Measurements from ENCODE around the gene PIEZO1. TPM values are rescaled to one million over a fixed set of nuclear protein-coding genes. Genes with fewer than 3 reads are reported as not detected.

Gene PIEZO1
- total and polyA plus RNA-seq, 9 of the 15 experiments (the other 6 are each of a cell fraction or from before 2014, with no cell fraction given): 3.6 to 432 (median 131) TPM

GRCh38 chr16:88781140-88782077 lies 3.6 kb downstream of the PIEZO1 start:
- peaks cover 43 to 93% of the 10 kb centered on the region in 2 experiments for H3K4me1 ChIP-seq (replicated peaks in 1 of 2; ENCODE audit: control insufficient read depth in 2 of 2, insufficient read depth in 2 of 2, low read length in 2 of 2)
- peak overlapping the region; percentile 93 for H3K27ac ChIP-seq (ENCODE audit: extremely low read depth, low read depth, low read length)
- DNase-seq (ENCODE audit: extremely low read depth in 1 of 4, low spot score in 3 of 4) (peak in 3 of 4 experiments; percentile 50 to 86 (median 73)), FAIRE-seq (peak; percentile 83), ATAC-seq (peak; percentile 56)
- H3K79me2 ChIP-seq (ENCODE audit: control insufficient read depth, insufficient read depth, low read length): peaks cover 93% of the 10 kb centered on the region
- peak overlapping the region; percentile 70 for H3K4me3 ChIP-seq
- in situ Hi-C loops (cut with MboI) (no loop called here), intact Hi-C loops (cut with micrococcal nuclease) (no loop called here)
- H3K36me3 ChIP-seq (ENCODE audit: control insufficient read depth, insufficient read depth, low read length): peaks cover 52% of the 10 kb centered on the region
- ChIA-PET CTCF (ENCODE audit: low intra/inter-chr PET ratio) (interaction anchor here (2.5 kb wide), 1 partner anchor 44 kb away, joined by 11 read pairs; no protein-coding TSS in a partner anchor), POLR2A (interaction anchor here (0.5 to 7.0 kb wide), 19 partner anchors 9 to 1209 kb away, joined by 3 to 124 read pairs (median 4); partner anchors contain the start of genes APRT and CDT1)
- no peaks in the 10 kb centered on the region for H3K9me3 ChIP-seq (replicated peaks; ENCODE audit: control insufficient read depth, insufficient read depth, low read depth, low read length)
- peaks cover 29% of the 10 kb centered on the region; the same call in 1 of the 2 replicates for H4K20me1 ChIP-seq (replicated peaks; ENCODE audit: control insufficient read depth, insufficient read depth, low read length)
- 4% methylated on average over 28 of the region's 28 CpGs for WGBS (ENCODE audit: insufficient coverage, low coverage, missing lambda C conversion rate)
- H3K9me1 ChIP-seq (ENCODE audit: control insufficient read depth, insufficient read depth, low read length): peaks cover 5% of the 10 kb centered on the region
- no TSS peak for BruUV-seq (replicated peaks)
- peak overlapping the region; percentile 78 for H3K4me2 ChIP-seq (ENCODE audit: insufficient read depth, low read length)
- peak overlapping the region; percentile 3; the same call in 1 of the 2 replicates for H2AFZ ChIP-seq (ENCODE audit: low read depth, low read length)
- H3K27me3 ChIP-seq (ENCODE audit: control insufficient read depth in 2 of 2, insufficient read depth in 2 of 2, low read length in 2 of 2): no peaks in the 10 kb centered on the region
- H3K9ac ChIP-seq (ENCODE audit: insufficient read depth in 1 of 2, low read depth in 2 of 2, low read length in 2 of 2): peak overlapping the region; percentile 90 to 99
- TF ChIP-seq GTF2A2 (tag; IDR thresholded peaks at IDR 0.05) (no peak), U2AF1 (optimal IDR thresholded peaks at IDR 0.05; ENCODE audit: low read depth, low read length) (no peak), BCLAF1 (IDR thresholded peaks at IDR 0.05; ENCODE audit: borderline replicate concordance in 1 of 2, control insufficient read depth in 1 of 2, low read depth in 2 of 2, low read length in 1 of 2) (no peak), HMG20A (CRISPR knock-in tag; conservative IDR thresholded peaks at IDR 0.05) (no peak), TOE1 (IDR thresholded peaks at IDR 0.05; ENCODE audit: borderline replicate concordance) (0 out of 2 replicates have a peak, but pooled peaks have one; percentile 6), TOE1 (CRISPR knock-in tag; IDR thresholded peaks at IDR 0.05; ENCODE audit: borderline replicate concordance, low read depth) (peak; percentile 71; the same call in 1 of the 2 replicates), FOXK1 (CRISPR knock-in tag; IDR thresholded peaks at IDR 0.05; ENCODE audit: borderline replicate concordance) (no peak), KDM4B (IDR thresholded peaks at IDR 0.05; ENCODE audit: borderline replicate concordance in 2 of 2, low read depth in 1 of 2) (0 out of 4 replicates have a peak, but pooled peaks of 1 of the 2 experiments have one; percentile 22), SNIP1 (IDR thresholded peaks at IDR 0.05; ENCODE audit: low read depth) (no peak), NR1H2 (CRISPR knock-in tag; IDR thresholded peaks at IDR 0.05) (no peak), ZNF354B (CRISPR knock-in tag; IDR thresholded peaks at IDR 0.05) (no peak), FOXM1 (IDR thresholded peaks at IDR 0.05; ENCODE audit: low read depth) (no peak), FOXM1 (CRISPR knock-in tag; IDR thresholded peaks at IDR 0.05; ENCODE audit: low read depth) (no peak), DNMT1 (IDR thresholded peaks at IDR 0.05) (no peak), ZNF707 (CRISPR knock-in tag; conservative IDR thresholded peaks at IDR 0.05) (no peak)
